H1 (cell line): ENCODE results near the gene CTNNA3. TPM values are rescaled to one million over a fixed set of nuclear protein-coding genes. Genes with fewer than 3 reads are reported as not detected.

Source experiments
- CTCF ChIA-PET: fragments of 300-600 bp; sonication (Branson Sonifier 250); formaldehyde crosslinking; loops from one replicate; lab custom pipeline; 2021; ENCODE audit not compliant: partially characterized antibody; lab: Charles Lee
- POLR2A ChIA-PET: fragments of 300-600 bp; sonication (Branson Sonifier 250); formaldehyde crosslinking; loops from one replicate; lab custom pipeline; 2021; ENCODE audit warnings: inconsistent platforms; ENCODE audit not compliant: partially characterized antibody; lab: Charles Lee
- DNase-seq, 2 experiments: peaks; one replicate each; pipeline versions ENCODE4 v3.0.0 to v3.0.0-alpha.2; 2010 to 2022; ENCODE audit warnings: low spot score in 2 of 2, low read depth in 1 of 2, mixed read lengths in 1 of 2
- FAIRE-seq: peaks from 2 replicates; lab custom pipeline; 2011; peaks lifted over from hg19 to GRCh38; lab: Jason Lieb, UNC
- H2AFZ ChIP-seq: 2 replicates; pipeline ENCODE4 v1.8.1; 2012; ENCODE audit warnings: low read length, inconsistent platforms
- H2AK5ac ChIP-seq: 2 replicates; pipeline ENCODE4 v1.6.1; 2013; ENCODE audit warnings: low read depth, low read length
- H2BK120ac ChIP-seq: replicated peaks from 2 replicates; pipeline ENCODE3; 2013; ENCODE audit warnings: low read depth, low read length, inconsistent platforms
- H2BK12ac ChIP-seq: 2 replicates; pipeline ENCODE4 v1.6.1; 2013; ENCODE audit warnings: low read depth, low read length
- H2BK15ac ChIP-seq: 2 replicates; pipeline ENCODE4 v1.6.1; 2013; ENCODE audit warnings: low read length
- H2BK20ac ChIP-seq: 2 replicates; pipeline ENCODE4 v1.6.1; 2013; ENCODE audit warnings: low read length
- H2BK5ac ChIP-seq: 2 replicates; pipeline ENCODE4 v1.6.1; 2013; ENCODE audit warnings: low read depth, low read length
- H3K14ac ChIP-seq: 2 replicates; pipeline ENCODE4 v1.6.1; 2013; ENCODE audit warnings: inconsistent platforms; ENCODE audit not compliant: insufficient read length
- H3K18ac ChIP-seq: 2 replicates; pipeline ENCODE4 v1.6.1; 2013; ENCODE audit warnings: low read length; ENCODE audit errors: extremely low read depth
- H3K23ac ChIP-seq: 2 replicates; pipeline ENCODE4 v1.6.1; 2013; ENCODE audit warnings: inconsistent platforms; ENCODE audit not compliant: insufficient read length
- H3K23me2 ChIP-seq: 2 replicates; pipeline ENCODE4 v1.6.1; 2013; ENCODE audit warnings: low read depth, low read length
- H3K27ac ChIP-seq: 2 replicates; pipeline ENCODE4 v1.6.1; 2011; ENCODE audit warnings: low read depth, low read length, inconsistent platforms
- H3K27me3 ChIP-seq, 4 experiments: replicated peaks in 1 of 4; 1 replicate in 1 of 4; 2 replicates in 3 of 4; pipeline versions ENCODE4 v1.6.1 to v1.8.1; 2011 to 2013; ENCODE audit warnings: low read length in 3 of 4, mild to moderate bottlenecking in 3 of 4, inconsistent platforms in 2 of 4, mixed read lengths in 2 of 4, moderate library complexity in 1 of 4; ENCODE audit not compliant: control insufficient read depth in 3 of 4, insufficient read depth in 3 of 4; ENCODE audit errors: extremely low read depth in 1 of 4
- H3K36me3 ChIP-seq, 4 experiments: 2 replicates each; pipeline versions ENCODE4 v1.6.1 to v1.8.1; 2011 to 2013; ENCODE audit warnings: mild to moderate bottlenecking in 4 of 4, low read length in 3 of 4, moderate library complexity in 2 of 4, control low read depth in 1 of 4, inconsistent platforms in 1 of 4; ENCODE audit not compliant: insufficient read depth in 4 of 4, control insufficient read depth in 2 of 4
- H3K4ac ChIP-seq: replicated peaks from 2 replicates; pipeline ENCODE3; 2013; ENCODE audit warnings: low read length, low read depth, mixed read lengths, inconsistent platforms; ENCODE audit not compliant: insufficient read length
- H3K4me1 ChIP-seq, 4 experiments: replicated peaks in 1 of 4; 1 replicate in 1 of 4; 2 replicates in 3 of 4; pipeline versions ENCODE4 v1.6.1 to v1.8.1; 2011 to 2013; ENCODE audit warnings: low read length in 3 of 4, inconsistent platforms in 2 of 4, mixed read lengths in 1 of 4; ENCODE audit not compliant: insufficient read depth in 4 of 4, control insufficient read depth in 3 of 4
- H3K4me2 ChIP-seq, 2 experiments: 2 replicates each; pipeline versions ENCODE4 v1.6.1 to v1.8.1; 2011 to 2013; ENCODE audit warnings: low read depth in 2 of 2, low read length in 2 of 2, control low read depth in 1 of 2, inconsistent platforms in 1 of 2, mild to moderate bottlenecking in 1 of 2; ENCODE audit not compliant: insufficient read depth in 1 of 2
- H3K4me3 ChIP-seq, 4 experiments: fragments of 200-600, 300-600 bp in 1 of 4; sonication (generic), shearing (Covaris generic), sonication (Bioruptor Twin) in 1 of 4; 2 replicates each; pipeline versions ENCODE4 v1.5.1 to v1.8.1; 2011 to 2016; ENCODE audit warnings: low read length in 4 of 4, low read depth in 3 of 4, control low read depth in 2 of 4, inconsistent platforms in 2 of 4, mild to moderate bottlenecking in 2 of 4, mixed read lengths in 1 of 4, moderate library complexity in 1 of 4; ENCODE audit not compliant: insufficient read depth in 2 of 4; ENCODE audit errors: extremely low read depth in 1 of 4
- H3K56ac ChIP-seq: replicated peaks from 2 replicates; pipeline ENCODE3; 2013; ENCODE audit warnings: low read depth, mild to moderate bottlenecking, mixed read lengths, low read length, inconsistent platforms; ENCODE audit not compliant: insufficient read length
- H3K79me1 ChIP-seq: 2 replicates; pipeline ENCODE4 v1.6.1; 2013; ENCODE audit warnings: low read depth, low read length, control low read depth
- H3K79me2 ChIP-seq, 2 experiments: 2 replicates each; pipeline versions ENCODE4 v1.6.1 to v1.8.1; 2012 to 2013; ENCODE audit warnings: low read length in 2 of 2, mild to moderate bottlenecking in 2 of 2, inconsistent platforms in 1 of 2; ENCODE audit not compliant: insufficient read depth in 2 of 2, control insufficient read depth in 1 of 2
- H3K9ac ChIP-seq, 4 experiments: replicated peaks in 1 of 4; 1 replicate in 1 of 4; 2 replicates in 3 of 4; pipeline versions ENCODE4 v1.6.1 to v1.8.1; 2011 to 2013; ENCODE audit warnings: low read depth in 3 of 4, low read length in 3 of 4, control low read depth in 2 of 4, mild to moderate bottlenecking in 2 of 4, moderate library complexity in 2 of 4, inconsistent platforms in 1 of 4; ENCODE audit errors: extremely low read depth in 1 of 4
- H3K9me3 ChIP-seq, 2 experiments: 2 replicates each; pipeline versions ENCODE4 v1.6.1 to v1.8.1; 2012 to 2013; ENCODE audit warnings: mild to moderate bottlenecking in 2 of 2, moderate library complexity in 2 of 2, control low read depth in 1 of 2, inconsistent platforms in 1 of 2, low read depth in 1 of 2, low read length in 1 of 2, mixed read lengths in 1 of 2; ENCODE audit not compliant: insufficient read depth in 2 of 2
- H4K20me1 ChIP-seq, 2 experiments: replicated peaks in 1 of 2; 2 replicates each; pipeline versions ENCODE3 to v1.8.1; 2011 to 2013; ENCODE audit warnings: inconsistent platforms in 2 of 2, low read length in 2 of 2, mild to moderate bottlenecking in 1 of 2; ENCODE audit not compliant: insufficient read depth in 2 of 2, control insufficient read depth in 1 of 2
- H4K5ac ChIP-seq: 2 replicates; pipeline ENCODE4 v1.6.1; 2013; ENCODE audit warnings: low read length, low read depth, mixed read lengths, inconsistent platforms; ENCODE audit not compliant: insufficient read length
- H4K8ac ChIP-seq: 2 replicates; pipeline ENCODE4 v1.8.0; 2013; ENCODE audit warnings: mild to moderate bottlenecking, moderate library complexity, low read length, inconsistent platforms; ENCODE audit not compliant: insufficient read depth; ENCODE audit errors: extremely low read depth
- H4K91ac ChIP-seq: replicated peaks from 2 replicates; pipeline ENCODE3; 2013; ENCODE audit warnings: low read length, mixed read lengths, inconsistent platforms; ENCODE audit not compliant: insufficient read length
- ATF2 ChIP-seq: IDR thresholded peaks from 2 replicates; pipeline ENCODE4 v1.6.1; 2012; ENCODE audit warnings: low read length, inconsistent platforms
- CBX5 ChIP-seq: fragments of 300-800, 300-1000 bp; sonication (generic); IDR thresholded peaks from 2 replicates; pipeline ENCODE4 v1.7.1; 2016; ENCODE audit warnings: antibody characterized with exemption, low read length, low read depth
- KDM4A ChIP-seq: IDR thresholded peaks from one replicate; pipeline ENCODE4 v1.7.1; 2012; ENCODE audit warnings: low read depth, mild to moderate bottlenecking, moderate library complexity, low read length, inconsistent platforms; ENCODE audit not compliant: severe bottlenecking
- RBBP5 ChIP-seq: IDR thresholded peaks from 2 replicates; pipeline ENCODE4 v1.7.1; 2012; ENCODE audit warnings: low read depth, mild to moderate bottlenecking, inconsistent platforms, low read length, moderate library complexity, borderline replicate concordance
- RXRA ChIP-seq: IDR thresholded peaks from 2 replicates; pipeline ENCODE4 v1.6.1; 2011; ENCODE audit warnings: low read depth, mild to moderate bottlenecking, low read length, moderate library complexity; ENCODE audit not compliant: insufficient read depth
- WGBS, 2 experiments: shearing (Covaris generic) in 1 of 2; methylation state at CpG; one replicate each; pipeline versions ENCODE4 v1.1.6 to v1.1.7; 2013 to 2015; ENCODE audit warnings: low lambda C conversion rate in 2 of 2, mixed read lengths in 2 of 2, inconsistent platforms in 1 of 2, low coverage in 1 of 2, missing lambda C conversion rate in 1 of 2; ENCODE audit not compliant: insufficient replicate concordance in 2 of 2, insufficient coverage in 1 of 2, insufficient read length in 1 of 2; ENCODE audit errors: extremely low coverage in 1 of 2, missing lambda C conversion rate in 1 of 2; 5-methylcytosine and 5-hydroxymethylcytosine counted together
- polyA plus RNA-seq, 7 experiments: library from polyadenylated mRNA; depleted of rRNA in 3 of 7; stranded (reverse) in 5 of 7; unstranded in 2 of 7; fragments of >200 nt in 5 of 7; fragments of 200-250 nt in 2 of 7; gene quantifications; 1 replicate in 5 of 7; 2 replicates in 1 of 7; 4 replicates in 1 of 7; pipeline versions ENCODE4 v1.2.1 to v1.2.3, GENCODE V29; 2011 to 2013; ENCODE audit warnings: missing spikeins in 2 of 7, mixed read lengths in 2 of 7
- total RNA-seq: library from RNA; stranded (reverse); fragmentation: NEBNext Ultra II Directional; extraction: Animal tissue kit (Norgen Biotek cat#: 25700); gene quantifications from 2 replicates; pipeline ENCODE4 v1.2.1, GENCODE V29; 2021

CTNNA3 gene
- total and polyA plus RNA-seq, 2 of the 8 experiments (the other 6 are each of a cell fraction or from before 2014, with no cell fraction given) = 1.3 to 1.5 TPM

GRCh38 chr10:66301078-66301477 is 1394.9 kb downstream of the CTNNA3 start:
- Histone ChIP-seq H2BK12ac (no peak overlapping the region), H3K23ac (no peak overlapping the region), H3K79me2 (no peaks in the 10 kb centered on the region), H2BK15ac (no peak overlapping the region), H3K27me3 (no peaks in the 10 kb centered on the region), H3K23me2 (no peaks in the 10 kb centered on the region), H4K91ac (no peak overlapping the region), H3K9ac (no peak overlapping the region), H2AFZ (no peak overlapping the region), H3K4ac (no peak overlapping the region), H3K56ac (no peak overlapping the region), H3K79me1 (no peaks in the 10 kb centered on the region), H2BK120ac (no peak overlapping the region), H4K8ac (no peak overlapping the region), H3K36me3 (no peaks in the 10 kb centered on the region), H3K4me2 (no peak overlapping the region), H3K27ac (no peak overlapping the region), H2AK5ac (no peak overlapping the region), H4K20me1 (no peaks in the 10 kb centered on the region), H3K4me3 (no peak overlapping the region), H4K5ac (no peak overlapping the region), H3K18ac (no peak overlapping the region), H3K9me3 (no peaks in the 10 kb centered on the region), H2BK5ac (no peak overlapping the region), H2BK20ac (no peak overlapping the region), H3K4me1 (no peaks in the 10 kb centered on the region), H3K14ac (no peak overlapping the region)
- CTCF ChIA-PET = no interaction called here
- WGBS, 2 experiments = 79% methylated on average over 1 of the region's 1 CpG; no CpG with 5 or more reads in 1 of the 2 experiments
- no peak for FAIRE-seq
- no peak for DNase-seq
- POLR2A ChIA-PET = interaction anchor here (0.7 kb wide), 1 partner anchor 635 kb away, joined by 3 read pairs; no protein-coding TSS in a partner anchor
- no peak for TF ChIP-seq KDM4A
- TF ChIP-seq RBBP5 = no peak
- no peak for TF ChIP-seq RXRA
- no peak for TF ChIP-seq CBX5
- TF ChIP-seq ATF2 = no peak
